ENCODE results near the gene CBFB.

DNA sequence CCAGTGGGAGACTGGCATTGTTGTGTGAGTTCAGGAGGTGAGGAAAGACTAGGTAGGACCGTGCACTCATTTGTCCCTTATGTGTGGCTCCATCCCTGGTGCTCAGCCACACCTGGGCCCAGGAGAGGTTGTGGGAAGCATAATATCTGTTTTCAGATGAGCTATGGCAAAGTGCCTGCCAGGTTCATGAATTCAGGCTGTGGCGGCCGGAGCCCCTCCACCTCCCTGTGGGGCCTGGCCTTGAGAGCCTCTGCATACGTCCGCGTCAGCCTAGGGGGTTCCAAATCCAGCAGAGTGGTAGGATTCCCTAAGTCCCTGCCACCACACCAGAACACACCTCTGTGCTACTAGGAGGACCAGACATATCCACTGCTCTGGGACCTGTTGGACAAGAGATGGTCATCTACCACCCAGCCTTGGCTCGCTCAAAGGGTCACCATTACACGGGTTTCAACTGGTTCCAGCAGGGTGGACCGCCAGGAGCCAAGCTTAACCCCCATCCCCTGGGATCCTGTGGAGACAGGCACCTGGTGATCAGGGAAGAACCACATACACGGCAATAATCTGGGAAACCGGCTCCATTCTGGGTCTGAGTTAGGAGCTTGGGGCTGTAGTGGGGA lies 119.8 kb downstream of the CBFB start:
- TF ChIP-seq, protein P1, sequence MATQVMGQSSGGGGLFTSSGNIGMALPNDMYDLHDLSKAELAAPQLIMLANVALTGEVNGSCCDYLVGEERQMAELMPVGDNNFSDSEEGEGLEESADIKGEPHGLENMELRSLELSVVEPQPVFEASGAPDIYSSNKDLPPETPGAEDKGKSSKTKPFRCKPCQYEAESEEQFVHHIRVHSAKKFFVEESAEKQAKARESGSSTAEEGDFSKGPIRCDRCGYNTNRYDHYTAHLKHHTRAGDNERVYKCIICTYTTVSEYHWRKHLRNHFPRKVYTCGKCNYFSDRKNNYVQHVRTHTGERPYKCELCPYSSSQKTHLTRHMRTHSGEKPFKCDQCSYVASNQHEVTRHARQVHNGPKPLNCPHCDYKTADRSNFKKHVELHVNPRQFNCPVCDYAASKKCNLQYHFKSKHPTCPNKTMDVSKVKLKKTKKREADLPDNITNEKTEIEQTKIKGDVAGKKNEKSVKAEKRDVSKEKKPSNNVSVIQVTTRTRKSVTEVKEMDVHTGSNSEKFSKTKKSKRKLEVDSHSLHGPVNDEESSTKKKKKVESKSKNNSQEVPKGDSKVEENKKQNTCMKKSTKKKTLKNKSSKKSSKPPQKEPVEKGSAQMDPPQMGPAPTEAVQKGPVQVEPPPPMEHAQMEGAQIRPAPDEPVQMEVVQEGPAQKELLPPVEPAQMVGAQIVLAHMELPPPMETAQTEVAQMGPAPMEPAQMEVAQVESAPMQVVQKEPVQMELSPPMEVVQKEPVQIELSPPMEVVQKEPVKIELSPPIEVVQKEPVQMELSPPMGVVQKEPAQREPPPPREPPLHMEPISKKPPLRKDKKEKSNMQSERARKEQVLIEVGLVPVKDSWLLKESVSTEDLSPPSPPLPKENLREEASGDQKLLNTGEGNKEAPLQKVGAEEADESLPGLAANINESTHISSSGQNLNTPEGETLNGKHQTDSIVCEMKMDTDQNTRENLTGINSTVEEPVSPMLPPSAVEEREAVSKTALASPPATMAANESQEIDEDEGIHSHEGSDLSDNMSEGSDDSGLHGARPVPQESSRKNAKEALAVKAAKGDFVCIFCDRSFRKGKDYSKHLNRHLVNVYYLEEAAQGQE (IDR thresholded peaks at IDR 0.05; ENCODE audit: unreplicated experiment): no peak
- TF ChIP-seq, protein P2, sequence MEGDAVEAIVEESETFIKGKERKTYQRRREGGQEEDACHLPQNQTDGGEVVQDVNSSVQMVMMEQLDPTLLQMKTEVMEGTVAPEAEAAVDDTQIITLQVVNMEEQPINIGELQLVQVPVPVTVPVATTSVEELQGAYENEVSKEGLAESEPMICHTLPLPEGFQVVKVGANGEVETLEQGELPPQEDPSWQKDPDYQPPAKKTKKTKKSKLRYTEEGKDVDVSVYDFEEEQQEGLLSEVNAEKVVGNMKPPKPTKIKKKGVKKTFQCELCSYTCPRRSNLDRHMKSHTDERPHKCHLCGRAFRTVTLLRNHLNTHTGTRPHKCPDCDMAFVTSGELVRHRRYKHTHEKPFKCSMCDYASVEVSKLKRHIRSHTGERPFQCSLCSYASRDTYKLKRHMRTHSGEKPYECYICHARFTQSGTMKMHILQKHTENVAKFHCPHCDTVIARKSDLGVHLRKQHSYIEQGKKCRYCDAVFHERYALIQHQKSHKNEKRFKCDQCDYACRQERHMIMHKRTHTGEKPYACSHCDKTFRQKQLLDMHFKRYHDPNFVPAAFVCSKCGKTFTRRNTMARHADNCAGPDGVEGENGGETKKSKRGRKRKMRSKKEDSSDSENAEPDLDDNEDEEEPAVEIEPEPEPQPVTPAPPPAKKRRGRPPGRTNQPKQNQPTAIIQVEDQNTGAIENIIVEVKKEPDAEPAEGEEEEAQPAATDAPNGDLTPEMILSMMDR (conservative IDR thresholded peaks at IDR 0.05; ENCODE audit: low read depth in 2 of 2): no peak
- no peak for TF ChIP-seq EZH2phosphoT487 (IDR thresholded peaks at IDR 0.05; ENCODE audit: unreplicated experiment)
- TF ChIP-seq POLR2AphosphoS5 (IDR thresholded peaks at IDR 0.05; ENCODE audit: low read depth): no peak
- TF ChIP-seq JUNB (IDR thresholded peaks at IDR 0.05; ENCODE audit: unreplicated experiment): no peak
- TF ChIP-seq EZH2 (IDR thresholded peaks at IDR 0.05; ENCODE audit: low read depth, unreplicated experiment): no peak
- TF ChIP-seq, protein P3, sequence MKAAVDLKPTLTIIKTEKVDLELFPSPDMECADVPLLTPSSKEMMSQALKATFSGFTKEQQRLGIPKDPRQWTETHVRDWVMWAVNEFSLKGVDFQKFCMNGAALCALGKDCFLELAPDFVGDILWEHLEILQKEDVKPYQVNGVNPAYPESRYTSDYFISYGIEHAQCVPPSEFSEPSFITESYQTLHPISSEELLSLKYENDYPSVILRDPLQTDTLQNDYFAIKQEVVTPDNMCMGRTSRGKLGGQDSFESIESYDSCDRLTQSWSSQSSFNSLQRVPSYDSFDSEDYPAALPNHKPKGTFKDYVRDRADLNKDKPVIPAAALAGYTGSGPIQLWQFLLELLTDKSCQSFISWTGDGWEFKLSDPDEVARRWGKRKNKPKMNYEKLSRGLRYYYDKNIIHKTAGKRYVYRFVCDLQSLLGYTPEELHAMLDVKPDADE (IDR thresholded peaks at IDR 0.05): no peak
- no peak for TF ChIP-seq NANOG (IDR thresholded peaks at IDR 0.05; ENCODE audit: borderline replicate concordance)
- no peak for TF ChIP-seq CREB1 (CRISPR knock-in tag; IDR thresholded peaks at IDR 0.05; ENCODE audit: low read depth)
- TF ChIP-seq STAT1 (IDR thresholded peaks at IDR 0.05; ENCODE audit: unreplicated experiment): no peak

Measured in GM23338 (cell line).